Naive B cell (primary cell): ENCODE results near the gene SMARCA2. TPM values are rescaled to one million over a fixed set of nuclear protein-coding genes. Genes with fewer than 3 reads are reported as not detected.

ENCODE experiments used
- ATAC-seq, 2 donors: fragments of 150-1000 bp; cut with Tn5 transposase; 2 replicates each; pipeline ENCODE4 v1.10.0; 2021; ENCODE audit warnings: low read depth in 2 of 2, mild to moderate bottlenecking in 2 of 2, moderate library complexity in 2 of 2
- DNase-seq: peaks from one replicate; pipeline ENCODE4 v3.0.0; 2022
- H3K27ac Mint-ChIP-seq, 6 donors: one replicate each; pipeline ENCODE4 v1.8.0; 2020 to 2022; ENCODE audit warnings: mild to moderate bottlenecking in 6 of 6, mixed read lengths in 6 of 6, moderate library complexity in 5 of 6, inconsistent platforms in 2 of 6
- H3K27me3 Mint-ChIP-seq, 3 donors: one replicate each; pipeline ENCODE4 v1.8.0; 2021 to 2022; ENCODE audit warnings: mixed read lengths in 3 of 3, mild to moderate bottlenecking in 1 of 3
- H3K36me3 Mint-ChIP-seq, 2 donors: one replicate each; pipeline ENCODE4 v1.8.0; 2020 to 2022; ENCODE audit warnings: mixed read lengths in 2 of 2, inconsistent platforms in 1 of 2, mild to moderate bottlenecking in 1 of 2
- H3K4me1 Mint-ChIP-seq, 3 donors: one replicate each; pipeline ENCODE4 v1.8.0; 2020 to 2022; ENCODE audit warnings: mixed read lengths in 3 of 3, inconsistent platforms in 1 of 3, mild to moderate bottlenecking in 1 of 3, moderate library complexity in 1 of 3
- H3K4me3 Mint-ChIP-seq, 8 donors: one replicate each; pipeline ENCODE4 v1.8.0; 2020 to 2022; ENCODE audit warnings: mild to moderate bottlenecking in 8 of 8, mixed read lengths in 8 of 8, moderate library complexity in 8 of 8, inconsistent platforms in 2 of 8
- H3K9me3 Mint-ChIP-seq, 7 donors: one replicate each; pipeline ENCODE4 v1.8.0; 2020 to 2022; ENCODE audit warnings: mixed read lengths in 7 of 7, mild to moderate bottlenecking in 5 of 7, inconsistent platforms in 2 of 7, moderate library complexity in 1 of 7
- polyA plus RNA-seq, 6 donors: library from polyadenylated mRNA; unstranded; fragments of 300-500 nt; fragmentation: Illumina TruSeq; gene quantifications; one replicate each; pipeline ENCODE4 v1.2.3, GENCODE V29; 2021; ENCODE audit warnings: low read depth in 6 of 6

SMARCA2 gene
- polyA plus RNA-seq, 6 donors from 2014 or later, result 22.4 to 58.5 (median 39.8) TPM

DNA sequence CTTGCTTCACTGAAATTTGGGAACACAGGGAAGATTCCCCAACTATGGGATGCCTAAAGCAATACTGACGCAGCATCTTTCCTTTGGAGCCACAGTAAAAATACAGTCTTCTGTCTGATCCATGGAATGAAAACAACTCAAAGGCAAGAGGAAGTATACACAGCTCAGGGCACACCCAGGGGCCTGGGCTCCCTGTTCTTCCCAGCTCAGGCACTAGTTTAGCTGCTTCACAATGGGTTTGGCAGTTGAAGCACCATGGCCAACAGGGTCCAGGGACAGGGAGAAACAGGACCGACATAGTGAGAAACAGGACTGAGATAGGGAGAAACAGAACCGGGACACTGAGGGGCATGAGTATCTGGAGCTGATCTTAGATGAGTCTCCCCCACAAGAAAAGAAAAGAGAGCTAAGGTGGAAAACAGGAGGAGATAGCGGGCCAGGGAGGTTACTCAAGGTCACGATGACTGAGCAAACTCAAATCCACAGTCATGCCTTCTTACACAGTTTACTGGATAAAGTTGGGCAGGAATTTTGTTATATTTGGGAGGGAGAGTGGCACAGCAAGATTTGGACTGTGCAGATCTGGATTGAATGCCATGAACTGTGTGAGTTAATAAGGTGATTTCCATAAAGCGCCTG lies 198.8 kb downstream of the SMARCA2 start:
- Mint-ChIP-seq H3K27me3 (peaks cover 0 to 7% (median 0%) of the 10 kb centered on the region in 3 donors), H3K4me1 (peaks cover 2 to 10% (median 5%) of the 10 kb centered on the region in 3 donors), H3K9me3 (peaks cover 0 to 2% (median 0%) of the 10 kb centered on the region in 7 donors), H3K4me3 (no peak overlapping the region), H3K36me3 (no peaks in the 10 kb centered on the region), H3K27ac (no peak overlapping the region)
- ATAC-seq, result no peak
- no peak for DNase-seq

DNA sequence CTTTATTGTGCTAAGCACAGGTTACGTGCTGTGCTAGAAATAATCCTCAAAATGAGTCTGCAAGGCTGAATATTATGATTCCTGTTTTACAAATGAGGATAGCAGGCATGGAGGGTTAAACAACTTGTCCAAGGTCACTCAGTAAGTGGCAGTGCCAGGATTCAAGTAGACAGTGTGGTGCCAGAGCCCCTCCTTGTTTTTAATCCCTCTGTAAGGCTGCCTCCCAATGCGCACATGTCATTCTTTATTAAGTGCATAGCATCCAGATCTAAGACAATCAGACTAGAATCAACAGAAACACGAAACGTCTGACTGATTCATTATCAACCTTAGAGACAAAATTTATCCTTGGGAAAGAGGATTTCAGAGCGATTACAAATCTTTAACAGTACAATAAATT lies 199.6 kb downstream of the SMARCA2 start:
- peaks cover 0 to 2% (median 0%) of the 10 kb centered on the region in 3 donors for H3K4me1 Mint-ChIP-seq
- peaks cover 0 to 2% (median 0%) of the 10 kb centered on the region in 7 donors for H3K9me3 Mint-ChIP-seq
- H3K36me3 Mint-ChIP-seq, result no peaks in the 10 kb centered on the region
- H3K27me3 Mint-ChIP-seq, result peaks cover 0 to 7% (median 0%) of the 10 kb centered on the region in 3 donors
- H3K4me3 Mint-ChIP-seq, result no peak overlapping the region
- no peak overlapping the region for H3K27ac Mint-ChIP-seq
- DNase-seq (no peak), ATAC-seq (no peak)

DNA sequence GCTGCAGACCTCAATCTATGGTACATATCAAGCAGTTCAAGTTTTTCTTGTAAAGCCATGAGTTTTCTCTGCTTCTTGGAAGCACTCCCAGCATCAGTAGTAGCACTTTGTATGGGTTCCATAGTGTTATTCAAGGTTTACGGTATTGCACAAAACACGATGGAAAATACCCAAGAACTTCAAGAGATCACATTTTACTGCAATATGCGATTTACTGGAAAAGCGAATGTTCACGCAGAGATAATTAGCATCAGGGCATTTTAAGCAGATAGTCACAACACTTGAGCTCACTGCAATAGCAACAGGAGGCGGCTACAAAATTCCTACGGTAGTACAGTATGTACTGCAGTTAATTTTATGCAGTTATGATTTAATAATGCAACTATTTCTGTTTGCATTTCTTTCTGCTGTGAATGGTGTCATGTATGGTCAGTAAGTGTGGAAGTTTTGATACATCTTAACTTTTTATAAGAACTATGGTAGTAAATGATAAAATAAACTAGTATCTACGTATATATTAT lies 200.8 kb downstream of the SMARCA2 start:
- Mint-ChIP-seq H3K36me3 (no peaks in the 10 kb centered on the region), H3K9me3 (peaks cover 0 to 2% (median 0%) of the 10 kb centered on the region in 7 donors), H3K27me3 (peaks cover 0 to 7% (median 0%) of the 10 kb centered on the region in 3 donors), H3K4me1 (no peaks in the 10 kb centered on the region), H3K4me3 (no peak overlapping the region), H3K27ac (no peak overlapping the region)
- DNase-seq, result no peak
- ATAC-seq, result no peak

DNA sequence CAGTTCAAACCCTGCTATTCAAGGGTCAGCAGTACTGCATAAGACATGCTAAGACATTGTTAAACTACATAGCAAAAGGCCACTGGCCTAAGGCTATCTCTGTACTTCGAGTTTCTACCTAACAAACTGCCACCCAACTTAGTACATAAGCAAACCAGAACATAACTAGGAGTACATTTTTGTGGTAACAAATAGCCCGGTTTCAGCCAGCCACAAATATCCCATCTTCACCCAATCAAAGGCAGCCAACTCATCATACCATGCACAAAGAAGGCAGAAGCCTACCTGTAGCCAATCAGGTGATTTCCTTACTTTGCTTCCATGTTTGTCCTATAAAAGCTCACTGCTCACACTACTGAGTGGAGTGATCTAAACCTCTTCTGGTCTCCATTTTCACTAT lies 201.4 kb downstream of the SMARCA2 start:
- DNase-seq, result no peak
- Mint-ChIP-seq H3K27me3 (peaks cover 0 to 7% (median 0%) of the 10 kb centered on the region in 3 donors), H3K4me1 (no peaks in the 10 kb centered on the region), H3K36me3 (no peaks in the 10 kb centered on the region), H3K27ac (no peak overlapping the region), H3K9me3 (peaks cover 0 to 6% (median 2%) of the 10 kb centered on the region in 7 donors), H3K4me3 (no peak overlapping the region)
- no peak for ATAC-seq

DNA sequence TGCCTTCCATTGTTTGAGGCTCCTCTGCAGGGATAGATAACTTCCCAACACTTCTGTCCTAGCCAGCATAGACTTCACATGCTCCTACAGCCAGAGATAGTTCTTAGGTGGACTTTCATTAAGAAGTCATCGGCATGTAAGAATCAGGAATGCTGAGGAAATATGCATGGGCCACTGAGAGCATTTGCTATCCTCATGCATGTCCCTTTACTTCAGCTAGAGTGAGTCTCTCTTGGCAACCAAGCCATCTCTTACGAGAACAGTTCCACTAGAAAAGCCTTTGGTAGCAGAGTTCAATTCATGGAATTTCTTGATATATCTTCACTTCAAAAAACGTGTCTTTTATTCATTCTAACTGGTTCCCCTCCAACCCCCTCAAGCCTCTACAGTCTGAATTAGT lies 202.4 kb downstream of the SMARCA2 start:
- peaks cover 0 to 7% (median 0%) of the 10 kb centered on the region in 3 donors for H3K27me3 Mint-ChIP-seq
- DNase-seq (no peak), ATAC-seq (no peak)
- H3K4me1 Mint-ChIP-seq, result no peaks in the 10 kb centered on the region
- no peak overlapping the region for H3K27ac Mint-ChIP-seq
- H3K9me3 Mint-ChIP-seq, result peaks cover 0 to 6% (median 1%) of the 10 kb centered on the region in 7 donors
- H3K4me3 Mint-ChIP-seq, result no peak overlapping the region
- H3K36me3 Mint-ChIP-seq, result no peaks in the 10 kb centered on the region

DNA sequence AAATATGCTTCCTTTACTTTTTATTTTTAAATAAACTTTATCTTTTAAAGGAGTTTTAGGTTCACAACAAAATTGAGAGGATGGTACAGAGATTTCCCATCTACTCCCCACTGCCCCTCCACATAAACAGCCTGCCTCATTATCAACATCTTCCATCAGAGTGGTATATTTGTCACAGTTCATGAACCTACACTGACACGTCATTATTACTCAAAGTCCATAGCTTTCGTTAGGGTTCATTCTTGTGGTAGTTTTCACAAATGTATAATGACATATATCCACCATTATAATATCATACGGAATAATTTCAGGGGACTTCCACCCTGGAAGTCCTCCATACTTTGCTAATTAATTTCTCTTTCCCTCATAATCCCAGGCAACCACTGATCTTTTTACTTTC lies 204.9 kb downstream of the SMARCA2 start:
- Mint-ChIP-seq H3K27me3 (no peaks in the 10 kb centered on the region), H3K4me1 (no peaks in the 10 kb centered on the region), H3K9me3 (peaks cover 0 to 7% (median 2%) of the 10 kb centered on the region in 7 donors), H3K36me3 (no peaks in the 10 kb centered on the region), H3K4me3 (no peak overlapping the region), H3K27ac (peak overlapping the region in 1 of 6 donors; percentile 43)
- ATAC-seq (no peak), DNase-seq (no peak)

DNA sequence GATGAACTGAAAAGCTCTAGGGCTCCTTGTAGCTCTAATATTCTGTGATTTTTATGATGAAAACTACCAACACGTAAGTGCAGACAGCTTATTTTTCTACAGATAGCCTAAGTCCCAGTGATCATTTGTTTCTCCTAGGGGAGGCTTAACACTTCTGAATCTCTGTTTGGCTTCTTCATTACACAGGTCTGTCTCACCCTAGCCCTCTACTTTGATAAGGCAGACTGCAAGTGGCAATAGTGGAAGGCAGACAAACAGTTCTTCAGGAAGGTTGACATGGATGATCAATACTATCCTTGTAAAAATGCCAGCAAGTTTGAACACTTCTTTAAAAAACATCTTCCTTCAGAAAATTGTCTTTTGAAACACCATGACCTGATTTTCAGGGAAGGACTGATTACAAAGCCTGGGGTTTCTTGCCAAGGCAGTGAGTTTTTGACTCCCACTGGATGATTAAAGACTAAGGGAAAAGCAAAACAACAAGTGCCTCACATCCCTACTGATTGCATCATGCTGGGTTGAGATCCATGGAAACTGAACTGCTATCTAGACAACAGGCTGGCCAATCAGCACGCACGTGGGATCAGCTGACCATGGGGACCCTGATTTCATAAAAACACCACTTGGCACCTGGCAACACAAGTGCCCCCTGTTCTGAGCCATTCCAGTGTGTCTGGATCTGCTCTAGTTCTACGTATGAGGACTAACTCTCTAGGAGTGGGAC lies 212.2 kb downstream of the SMARCA2 start:
- peaks cover 11 to 24% (median 16%) of the 10 kb centered on the region in 3 donors for H3K4me1 Mint-ChIP-seq
- no peak for ATAC-seq

DNA sequence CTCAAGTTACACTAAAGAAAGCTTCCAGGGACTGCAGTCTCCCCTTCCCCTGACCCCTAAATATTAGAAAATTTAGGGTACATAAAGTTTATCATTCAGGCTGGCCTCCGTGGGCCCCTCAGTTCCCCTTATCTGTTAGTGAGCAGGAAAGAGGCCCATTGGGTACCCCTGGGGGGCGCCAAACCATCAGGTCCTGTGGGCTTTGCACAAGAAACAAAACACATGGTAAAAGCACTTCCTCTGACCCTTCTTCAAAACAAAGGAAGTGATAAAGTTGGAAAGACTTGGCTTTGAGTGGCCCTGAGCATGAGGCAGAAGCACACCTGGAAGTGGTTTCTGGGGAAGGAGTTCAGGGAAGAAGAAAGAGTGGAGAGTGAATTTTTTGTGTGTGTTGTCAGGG lies 213.0 kb downstream of the SMARCA2 start:
- ATAC-seq, result no peak
- Mint-ChIP-seq H3K4me3 (peak overlapping the region in 1 of 8 donors; percentile 59), H3K4me1 (peaks cover 11 to 24% (median 16%) of the 10 kb centered on the region in 3 donors), H3K27me3 (no peaks in the 10 kb centered on the region), H3K27ac (peak overlapping the region in 2 of 6 donors; percentile 29 to 35), H3K36me3 (no peaks in the 10 kb centered on the region), H3K9me3 (peaks cover 0 to 7% (median 2%) of the 10 kb centered on the region in 7 donors)
- no peak for DNase-seq

More for the DNA sequence above, 212.2 kb downstream of the SMARCA2 start:
- Mint-ChIP-seq H3K4me3 (no peak overlapping the region), H3K27ac (peak overlapping the region in 1 of 6 donors; percentile 58), H3K36me3 (no peaks in the 10 kb centered on the region), H3K9me3 (peaks cover 0 to 7% (median 4%) of the 10 kb centered on the region in 7 donors), H3K27me3 (no peaks in the 10 kb centered on the region)
- DNase-seq, result no peak

DNA sequence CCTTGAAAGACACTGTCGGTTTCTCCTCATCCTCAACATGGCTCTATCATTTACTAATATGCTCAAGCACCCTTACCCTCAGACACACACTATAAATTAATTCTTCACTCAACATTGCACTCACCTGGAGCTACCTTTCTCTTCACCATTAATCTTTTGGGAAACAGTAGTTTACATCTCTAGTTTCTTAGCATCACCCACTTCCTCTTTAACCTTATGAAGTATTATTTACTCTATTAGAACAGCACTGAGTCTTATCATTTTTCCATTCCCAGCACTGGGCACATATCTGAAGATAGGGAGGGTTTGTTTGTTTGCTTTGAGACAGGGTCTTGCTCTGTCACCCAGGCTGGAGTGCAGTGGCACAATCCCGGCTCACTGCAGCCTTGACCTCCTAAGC lies 213.5 kb downstream of the SMARCA2 start:
- H3K27me3 Mint-ChIP-seq, result no peaks in the 10 kb centered on the region
- no peaks in the 10 kb centered on the region for H3K36me3 Mint-ChIP-seq
- H3K4me1 Mint-ChIP-seq, result peaks cover 11 to 24% (median 16%) of the 10 kb centered on the region in 3 donors
- DNase-seq, result no peak
- no peak overlapping the region for H3K27ac Mint-ChIP-seq
- H3K4me3 Mint-ChIP-seq, result no peak overlapping the region
- H3K9me3 Mint-ChIP-seq, result peaks cover 0 to 7% (median 2%) of the 10 kb centered on the region in 7 donors
- ATAC-seq, result no peak

DNA sequence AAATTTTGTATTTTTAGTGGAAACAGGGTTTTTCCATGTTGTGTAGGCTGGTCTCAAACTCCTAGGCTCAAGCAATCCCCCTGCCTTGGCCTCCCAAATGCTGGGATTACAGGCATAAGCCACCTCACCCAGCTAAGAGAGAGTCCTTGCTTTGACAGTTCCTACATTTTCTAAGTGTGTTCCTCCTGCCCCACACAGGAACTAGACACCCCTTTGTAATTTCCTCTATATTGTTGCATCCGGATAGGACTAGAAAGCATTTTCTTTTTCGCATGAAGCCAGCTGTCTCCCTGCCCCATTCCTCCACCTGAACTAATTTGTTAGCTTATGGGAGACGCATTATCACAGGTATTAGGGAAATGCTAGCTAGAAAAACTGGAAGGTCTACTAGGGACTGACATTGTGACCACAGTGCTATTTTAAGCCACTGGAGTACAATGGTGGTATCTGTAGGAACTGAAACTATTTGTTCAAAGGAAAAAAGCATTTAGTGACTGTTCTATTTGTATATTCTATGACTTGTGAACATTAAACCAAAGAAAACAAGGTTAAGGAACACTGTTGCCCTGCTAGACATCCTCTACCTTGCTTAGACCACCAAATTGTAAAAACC lies 214.1 kb downstream of the SMARCA2 start:
- H3K4me1 Mint-ChIP-seq, result peaks cover 11 to 24% (median 16%) of the 10 kb centered on the region in 3 donors
- peak overlapping the region in 6 of 8 donors; percentile 17 to 79 (median 39) for H3K4me3 Mint-ChIP-seq
- H3K27ac Mint-ChIP-seq, result peak overlapping the region in 3 of 6 donors; percentile 5 to 53 (median 49)
- DNase-seq (no peak), ATAC-seq (peak in 1 of 2 donors; percentile 40)
- H3K27me3 Mint-ChIP-seq, result no peaks in the 10 kb centered on the region
- H3K36me3 Mint-ChIP-seq, result no peaks in the 10 kb centered on the region
- peaks cover 0 to 7% (median 2%) of the 10 kb centered on the region in 7 donors for H3K9me3 Mint-ChIP-seq

DNA sequence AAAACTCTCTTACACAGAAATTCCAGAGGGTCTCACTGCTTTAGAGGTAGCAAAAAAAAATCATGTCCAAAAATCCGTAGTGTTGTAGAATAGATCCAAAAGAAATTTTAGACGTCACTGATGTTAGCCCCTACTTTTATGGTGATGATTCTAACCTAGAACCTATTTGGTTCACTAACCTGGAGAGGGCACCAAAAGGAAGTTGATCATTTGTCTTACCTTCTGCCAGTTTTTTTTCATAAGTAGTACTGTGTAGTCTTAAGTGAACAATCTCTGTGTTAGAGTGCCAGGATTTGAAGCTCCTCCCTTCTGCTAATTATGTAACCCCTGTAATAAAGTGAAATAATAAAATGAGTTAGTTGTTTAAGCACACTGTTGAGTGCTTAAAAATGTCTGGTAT lies 215.2 kb downstream of the SMARCA2 start:
- Mint-ChIP-seq H3K4me1 (peaks cover 11 to 24% (median 16%) of the 10 kb centered on the region in 3 donors), H3K4me3 (peak overlapping the region in 1 of 8 donors; percentile 3), H3K27me3 (peaks cover 0 to 4% (median 3%) of the 10 kb centered on the region in 3 donors), H3K36me3 (no peaks in the 10 kb centered on the region), H3K9me3 (peaks cover 0 to 7% (median 2%) of the 10 kb centered on the region in 7 donors), H3K27ac (no peak overlapping the region)
- ATAC-seq (no peak), DNase-seq (no peak)

DNA sequence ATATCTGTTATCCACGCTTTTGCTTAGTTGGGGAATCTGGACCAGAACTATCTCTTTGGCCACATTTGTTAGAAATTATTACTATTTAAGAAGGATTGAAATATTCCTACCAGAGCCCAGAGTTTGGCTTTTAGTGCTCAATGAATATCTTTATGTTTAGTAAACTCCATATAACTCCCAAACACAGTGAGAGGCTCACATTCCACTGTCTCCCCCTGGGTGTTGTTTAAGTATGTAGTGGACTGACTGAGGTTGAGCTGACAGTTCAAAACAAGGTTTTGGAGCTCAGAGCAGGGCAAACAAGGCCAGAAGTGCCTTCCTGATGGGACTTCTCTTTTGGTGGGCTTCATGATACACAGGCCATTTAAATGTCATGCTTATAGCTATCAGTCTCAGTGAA lies 216.0 kb downstream of the SMARCA2 start:
- no peak overlapping the region for H3K4me3 Mint-ChIP-seq
- peaks cover 0 to 7% (median 2%) of the 10 kb centered on the region in 7 donors for H3K9me3 Mint-ChIP-seq
- DNase-seq, result no peak
- H3K27me3 Mint-ChIP-seq, result peaks cover 0 to 7% (median 4%) of the 10 kb centered on the region in 3 donors
- no peak overlapping the region for H3K27ac Mint-ChIP-seq
- H3K4me1 Mint-ChIP-seq, result peaks cover 11 to 24% (median 16%) of the 10 kb centered on the region in 3 donors
- ATAC-seq, result no peak
- H3K36me3 Mint-ChIP-seq, result no peaks in the 10 kb centered on the region

DNA sequence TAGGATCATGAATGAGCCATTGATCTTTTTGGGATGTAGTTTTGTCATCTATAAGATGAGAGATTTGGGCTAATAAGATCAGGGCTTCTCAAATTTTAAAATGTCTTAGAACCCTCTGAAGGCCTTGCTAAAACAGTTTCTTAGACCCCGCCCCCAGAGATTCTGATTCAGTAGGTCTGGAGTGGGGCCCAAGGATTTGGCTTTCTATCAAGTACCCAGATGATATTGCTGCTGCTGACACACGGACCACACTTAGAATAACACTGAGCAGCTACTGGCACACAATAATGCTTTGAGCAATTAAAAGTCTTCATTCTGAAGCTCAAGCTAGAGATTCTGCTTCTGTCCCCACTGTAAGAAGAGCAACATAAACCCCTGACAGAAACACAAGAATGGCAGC lies 216.7 kb downstream of the SMARCA2 start:
- Mint-ChIP-seq H3K27ac (no peak overlapping the region), H3K9me3 (peaks cover 0 to 7% (median 2%) of the 10 kb centered on the region in 7 donors), H3K36me3 (no peaks in the 10 kb centered on the region), H3K4me1 (peaks cover 11 to 24% (median 16%) of the 10 kb centered on the region in 3 donors), H3K4me3 (no peak overlapping the region), H3K27me3 (peaks cover 0 to 7% (median 4%) of the 10 kb centered on the region in 3 donors)
- ATAC-seq (no peak), DNase-seq (no peak)
